ENCODE measurements around the gene GPHB5. TPM values are rescaled to one million over a fixed set of nuclear protein-coding genes. Genes with fewer than 3 reads are reported as not detected.

Gene GPHB5, protein sequence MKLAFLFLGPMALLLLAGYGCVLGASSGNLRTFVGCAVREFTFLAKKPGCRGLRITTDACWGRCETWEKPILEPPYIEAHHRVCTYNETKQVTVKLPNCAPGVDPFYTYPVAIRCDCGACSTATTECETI
- total RNA-seq, result not detected in 2 replicates

GRCh38 chr14:63318835-63319234 lies at the start of gene GPHB5:
Gene GPHB5 (minus strand): TSS chr14:63318935. CDS start chr14:63317849, 1,086 bp downstream.

Other genes with a start within 250 kb of the GPHB5 start
- 4.1 and 13.3 TPM in 2 replicates for gene RHOJ, start 114.5 kb downstream of the GPHB5 start, total RNA-seq
- gene PPP2R5E, start 224.4 kb upstream of the GPHB5 start, total RNA-seq, result 7.4 and 9.3 TPM in 2 replicates

Data from bronchial smooth muscle cell (primary cell).